ENCODE data around the gene TEPSIN. TPM values are rescaled to one million over a fixed set of nuclear protein-coding genes. Genes with fewer than 3 reads are reported as not detected.

Gene TEPSIN
- total RNA-seq, 1 experiment from 2014 or later = 38.8 TPM

DNA sequence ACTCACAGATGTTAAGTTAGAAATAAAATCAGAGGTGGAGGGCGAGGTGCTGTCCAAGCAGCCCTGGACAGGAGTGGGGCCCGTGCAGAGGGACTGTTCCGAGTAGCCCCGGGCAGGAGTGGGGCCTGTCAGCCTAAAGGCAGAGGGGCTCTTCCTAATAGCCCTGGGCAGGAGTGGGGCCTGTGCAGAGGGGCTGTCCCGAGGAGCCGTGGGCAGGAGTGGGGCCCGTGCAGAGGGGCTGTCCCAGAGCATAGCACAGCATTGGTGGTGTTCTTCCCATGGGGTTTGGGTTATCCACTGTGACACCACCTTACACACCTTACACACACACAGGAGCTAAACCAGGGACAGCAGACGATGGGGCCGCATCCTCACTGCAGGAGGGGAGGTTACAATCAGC, 26.5 kb downstream of the TEPSIN start:
- Mint-ChIP-seq H3K9me3 (no peaks in the 10 kb centered on the region), H3K36me3 (ENCODE audit: insufficient read depth in 1 of 3, low read depth in 3 of 3) (peaks cover under 1 to 18% (median 8%) of the 10 kb centered on the region in 3 experiments; a peak in 6 of 7 replicates)
- no peaks in the 10 kb centered on the region for H4K20me1 ChIP-seq (ENCODE audit: control insufficient read depth, insufficient read depth, insufficient read length)

More for the DNA sequence above, 26.5 kb downstream of the TEPSIN start:
- no peak overlapping the region for H4K8ac ChIP-seq (replicated peaks; ENCODE audit: insufficient read length, low read depth, low read length)
- H3K56ac ChIP-seq (ENCODE audit: insufficient read length, low read depth, low read length) = no peak overlapping the region
- H2BK120ac ChIP-seq (ENCODE audit: low read depth, low read length, poor library complexity, severe bottlenecking) = no peak overlapping the region
- no peak overlapping the region for H3K4me3 Mint-ChIP-seq
- no peak overlapping the region for H3K27ac ChIP-seq (ENCODE audit: insufficient read length, low read depth, low read length)
- H3K9ac ChIP-seq (ENCODE audit: extremely low read depth, insufficient read length, low read length) = no peak overlapping the region
- no peak overlapping the region for H3K4me2 ChIP-seq (ENCODE audit: insufficient read depth, insufficient read length, low read length)
- H3T11ph ChIP-seq (ENCODE audit: low read length) = no peak overlapping the region
- no peak for DNase-seq
- no peak overlapping the region for H2AFZ ChIP-seq (ENCODE audit: low read length)
- TF ChIP-seq, protein P1, sequence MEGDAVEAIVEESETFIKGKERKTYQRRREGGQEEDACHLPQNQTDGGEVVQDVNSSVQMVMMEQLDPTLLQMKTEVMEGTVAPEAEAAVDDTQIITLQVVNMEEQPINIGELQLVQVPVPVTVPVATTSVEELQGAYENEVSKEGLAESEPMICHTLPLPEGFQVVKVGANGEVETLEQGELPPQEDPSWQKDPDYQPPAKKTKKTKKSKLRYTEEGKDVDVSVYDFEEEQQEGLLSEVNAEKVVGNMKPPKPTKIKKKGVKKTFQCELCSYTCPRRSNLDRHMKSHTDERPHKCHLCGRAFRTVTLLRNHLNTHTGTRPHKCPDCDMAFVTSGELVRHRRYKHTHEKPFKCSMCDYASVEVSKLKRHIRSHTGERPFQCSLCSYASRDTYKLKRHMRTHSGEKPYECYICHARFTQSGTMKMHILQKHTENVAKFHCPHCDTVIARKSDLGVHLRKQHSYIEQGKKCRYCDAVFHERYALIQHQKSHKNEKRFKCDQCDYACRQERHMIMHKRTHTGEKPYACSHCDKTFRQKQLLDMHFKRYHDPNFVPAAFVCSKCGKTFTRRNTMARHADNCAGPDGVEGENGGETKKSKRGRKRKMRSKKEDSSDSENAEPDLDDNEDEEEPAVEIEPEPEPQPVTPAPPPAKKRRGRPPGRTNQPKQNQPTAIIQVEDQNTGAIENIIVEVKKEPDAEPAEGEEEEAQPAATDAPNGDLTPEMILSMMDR (conservative IDR thresholded peaks at IDR 0.05) = no peak
- no peak overlapping the region for H3K14ac ChIP-seq (ENCODE audit: insufficient read depth, low read length)
- H3K4me1 ChIP-seq (ENCODE audit: insufficient read depth, low read length) = no peaks in the 10 kb centered on the region
- no peak overlapping the region for H4K91ac ChIP-seq (ENCODE audit: insufficient read length, low read depth, low read length)
- no CpG with 5 or more reads among the region's 9 CpGs for WGBS (ENCODE audit: extremely low coverage, insufficient read length, low lambda C conversion rate)
- no peak overlapping the region for H2AK5ac ChIP-seq (ENCODE audit: insufficient read length, low read length)
- peaks cover 3 to 4% of the 10 kb centered on the region in 2 experiments; a peak in 1 of 4 replicates for H3K4me1 Mint-ChIP-seq
- H4K5ac ChIP-seq (ENCODE audit: insufficient read length, low read depth, low read length) = no peak overlapping the region
- H3K79me1 ChIP-seq (ENCODE audit: insufficient read depth, low read depth, low read length, poor library complexity, severe bottlenecking) = no peaks in the 10 kb centered on the region
- no peak overlapping the region for H3K18ac ChIP-seq (ENCODE audit: insufficient read length, low read depth, low read length)
- H3K9me3 ChIP-seq (ENCODE audit: control insufficient read depth, low read depth, low read length) = no peaks in the 10 kb centered on the region
- no peak overlapping the region for H2BK15ac ChIP-seq (ENCODE audit: low read depth, low read length)
- no peaks in the 10 kb centered on the region for H3K23me2 ChIP-seq (ENCODE audit: insufficient read length, low read depth, low read length, poor library complexity, severe bottlenecking)
- no peak overlapping the region for H2BK5ac ChIP-seq (ENCODE audit: insufficient read length, low read length)
- H3K79me2 ChIP-seq (ENCODE audit: insufficient read depth, low read length) = no peaks in the 10 kb centered on the region; the same call in 1 of the 2 replicates
- H2BK20ac ChIP-seq (ENCODE audit: low read depth, low read length, poor library complexity, severe bottlenecking) = no peak overlapping the region
- no peak overlapping the region for H3K4ac ChIP-seq (ENCODE audit: low read depth, low read length)
- no peak overlapping the region for H3K23ac ChIP-seq (ENCODE audit: insufficient read length, low read depth, low read length)
- H3K27me3 ChIP-seq (ENCODE audit: insufficient read depth, low read length) = no peaks in the 10 kb centered on the region
- no peaks in the 10 kb centered on the region for H3K27me3 Mint-ChIP-seq (ENCODE audit: low read depth)
- no peak overlapping the region for H3K27ac Mint-ChIP-seq
- no peak overlapping the region for H2BK12ac ChIP-seq (ENCODE audit: insufficient read length, low read depth, low read length)
